ENCODE data around the gene BNC2.

GRCh38 chr9:16361939-16362338 is 508.5 kb downstream of the BNC2 start:
- TF ChIP-seq EZH2 (IDR thresholded peaks at IDR 0.05; ENCODE audit: low read depth) (no peak), CTCF (conservative IDR thresholded peaks at IDR 0.05) (no peak)

Measured in PC-9 (cell line).